HCT116 (cell line): Measurements from ENCODE around the gene CD40.

Experiments used
- ELF1 ChIP-seq: IDR thresholded peaks from 2 replicates; pipeline ENCODE4 v1.6.1; 2012; ENCODE audit warnings: low read depth, borderline replicate concordance
- EZH2 ChIP-seq: fragments of 200-600 bp; sonication (generic); IDR thresholded peaks from 2 replicates; pipeline ENCODE4 v1.6.1; 2017; ENCODE audit warnings: antibody characterized with exemption, mixed run types
- EZH2phosphoT487 ChIP-seq: fragments of 200-600 bp; IDR thresholded peaks from 2 replicates; pipeline ENCODE4 v1.6.1; 2018; ENCODE audit warnings: antibody characterized with exemption, borderline replicate concordance
- JUND ChIP-seq: IDR thresholded peaks from 2 replicates; pipeline ENCODE4 v1.6.1; 2012
- POLR2A ChIP-seq: IDR thresholded peaks from 2 replicates; pipeline ENCODE4 v1.7.0; 2011; ENCODE audit warnings: borderline replicate concordance; ENCODE audit not compliant: insufficient read depth, insufficient read length; ENCODE audit errors: extremely low read depth
- SRF ChIP-seq: IDR thresholded peaks from 2 replicates; pipeline ENCODE4 v1.6.1; 2012; ENCODE audit warnings: low read depth
- TF ChIP-seq, protein P1 (sequence below), 3 experiments: fragments of 200-600 bp in 1 of 3; sonication (generic) in 1 of 3; IDR thresholded peaks in 2 of 3; conservative IDR thresholded peaks in 1 of 3; 2 replicates each; pipeline ENCODE4 v1.5.1; 2012 to 2017; ENCODE audit warnings: low read depth in 2 of 3, low read length in 2 of 3, antibody characterized with exemption in 1 of 3, borderline replicate concordance in 1 of 3, control low read depth in 1 of 3, mild to moderate bottlenecking in 1 of 3, mixed read lengths in 1 of 3, mixed run types in 1 of 3, moderate library complexity in 1 of 3; ENCODE audit not compliant: insufficient read depth in 1 of 3

DNA sequence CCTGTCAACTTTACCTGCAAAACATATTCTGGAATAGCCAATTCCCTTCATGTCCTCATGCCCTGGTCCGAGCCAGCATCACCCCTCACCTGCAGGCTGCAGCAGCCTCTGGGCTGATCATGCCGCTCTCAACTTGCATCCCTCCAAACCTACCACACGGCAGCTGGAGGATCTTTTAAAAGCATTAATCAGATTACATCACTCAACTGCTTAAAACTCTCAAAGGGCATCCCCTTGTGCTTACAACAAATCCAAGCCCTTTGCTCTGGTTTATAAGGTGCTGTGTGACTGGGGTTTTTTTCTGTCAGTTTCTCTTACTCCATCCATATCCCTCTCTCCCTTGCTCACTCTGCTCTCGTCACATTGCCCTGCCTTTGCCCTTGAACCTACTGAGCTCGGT lies 24.0 kb downstream of the CD40 start:
- no peak for TF ChIP-seq EZH2
- no peak for TF ChIP-seq POLR2A
- no peak for TF ChIP-seq JUND
- no peak for TF ChIP-seq ELF1
- TF ChIP-seq, protein P1, sequence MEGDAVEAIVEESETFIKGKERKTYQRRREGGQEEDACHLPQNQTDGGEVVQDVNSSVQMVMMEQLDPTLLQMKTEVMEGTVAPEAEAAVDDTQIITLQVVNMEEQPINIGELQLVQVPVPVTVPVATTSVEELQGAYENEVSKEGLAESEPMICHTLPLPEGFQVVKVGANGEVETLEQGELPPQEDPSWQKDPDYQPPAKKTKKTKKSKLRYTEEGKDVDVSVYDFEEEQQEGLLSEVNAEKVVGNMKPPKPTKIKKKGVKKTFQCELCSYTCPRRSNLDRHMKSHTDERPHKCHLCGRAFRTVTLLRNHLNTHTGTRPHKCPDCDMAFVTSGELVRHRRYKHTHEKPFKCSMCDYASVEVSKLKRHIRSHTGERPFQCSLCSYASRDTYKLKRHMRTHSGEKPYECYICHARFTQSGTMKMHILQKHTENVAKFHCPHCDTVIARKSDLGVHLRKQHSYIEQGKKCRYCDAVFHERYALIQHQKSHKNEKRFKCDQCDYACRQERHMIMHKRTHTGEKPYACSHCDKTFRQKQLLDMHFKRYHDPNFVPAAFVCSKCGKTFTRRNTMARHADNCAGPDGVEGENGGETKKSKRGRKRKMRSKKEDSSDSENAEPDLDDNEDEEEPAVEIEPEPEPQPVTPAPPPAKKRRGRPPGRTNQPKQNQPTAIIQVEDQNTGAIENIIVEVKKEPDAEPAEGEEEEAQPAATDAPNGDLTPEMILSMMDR (IDR thresholded peaks at IDR 0.05 in 2 of 3, conservative IDR thresholded peaks at IDR 0.05 in 1 of 3; ENCODE audit: borderline replicate concordance in 1 of 3, insufficient read depth in 1 of 3, low read depth in 2 of 3, low read length in 2 of 3), result no peak
- no peak for TF ChIP-seq EZH2phosphoT487
- no peak for TF ChIP-seq SRF
